GM12878 (cell line): ENCODE results near the gene MSH5. TPM values are rescaled to one million over a fixed set of nuclear protein-coding genes. Genes with fewer than 3 reads are reported as not detected.
A peak's percentile ranks its signal among the peaks of the same experiment; 100 is the strongest.

ENCODE experiments used
- ATAC-seq: fragments of 200-7000 bp; cut with Tn5 transposase; 3 replicates; pipeline ENCODE4 v1.9.1; 2020; ENCODE audit warnings: mild to moderate bottlenecking, moderate library complexity
- BruUV-seq: library from RNA; stranded (reverse); fragments of 400-500 nt; replicated peaks from 2 replicates; lab custom pipeline; 2021; lab: Mats Ljungman, UMichigan
- CTCF ChIA-PET: fragments of 300-600 bp; sonication (Branson Sonifier 250); formaldehyde crosslinking; extraction: SDS; loops from one replicate; lab custom pipeline; 2021; ENCODE audit warnings: inconsistent platforms; lab: Yijun Ruan, JAX
- POLR2A ChIA-PET: fragments of 350-600 bp; formaldehyde crosslinking; extraction: SDS; loops from one replicate; lab custom pipeline; 2021; ENCODE audit warnings: inconsistent platforms; lab: Charles Lee
- RAD21 ChIA-PET: fragments of 300-600 bp; sonication (Branson Sonifier 250); formaldehyde crosslinking; loops from one replicate; lab custom pipeline; 2023; ENCODE audit warnings: antibody characterized with exemption; ENCODE audit not compliant: unreplicated experiment; lab: Charles Lee
- SMC1A ChIA-PET: fragments of 300-600 bp; sonication (Branson Sonifier 250); formaldehyde crosslinking; loops from one replicate; lab custom pipeline; 2023; ENCODE audit not compliant: unreplicated experiment, uncharacterized antibody; lab: Charles Lee
- DNase-seq: peaks from one replicate; pipeline ENCODE4 v3.0.0-alpha.2; 2011; ENCODE audit warnings: low read depth, low spot score
- FAIRE-seq: peaks from 3 replicates; lab custom pipeline; 2011; peaks lifted over from hg19 to GRCh38; lab: Jason Lieb, UNC
- H2AFZ ChIP-seq: 2 replicates; pipeline ENCODE4 v1.6.0; 2011; ENCODE audit warnings: low read depth, low read length, control low read depth; ENCODE audit not compliant: control insufficient read depth
- H3K27ac ChIP-seq: 2 replicates; pipeline ENCODE4 v1.5.1; 2011; ENCODE audit warnings: control low read depth; ENCODE audit not compliant: control insufficient read depth, insufficient read depth
- H3K27me3 ChIP-seq, 2 experiments: replicated peaks in 1 of 2; 2 replicates each; pipeline versions ENCODE4 v1.6.0 to v1.6.1; 2011; ENCODE audit warnings: low read length in 1 of 2; ENCODE audit not compliant: control insufficient read depth in 2 of 2, insufficient read depth in 2 of 2
- H3K36me3 ChIP-seq, 2 experiments: 2 replicates each; pipeline ENCODE4 v1.5.1; 2011; ENCODE audit warnings: low read length in 1 of 2; ENCODE audit not compliant: control insufficient read depth in 2 of 2, insufficient read depth in 2 of 2
- H3K4me1 ChIP-seq: 2 replicates; pipeline ENCODE4 v1.6.1; 2011; ENCODE audit warnings: mild to moderate bottlenecking, low read length, moderate library complexity, mixed read lengths; ENCODE audit not compliant: control insufficient read depth, insufficient read depth
- H3K4me2 ChIP-seq: 2 replicates; pipeline ENCODE4 v1.6.0; 2011; ENCODE audit warnings: control low read depth; ENCODE audit not compliant: control insufficient read depth, insufficient read depth
- H3K4me3 ChIP-seq: fragments of 200-600 bp; sonication (generic); 2 replicates; pipeline ENCODE4 v1.5.1; 2016
- H3K79me2 ChIP-seq: 2 replicates; pipeline ENCODE4 v1.6.0; 2011; ENCODE audit warnings: low read length; ENCODE audit not compliant: control insufficient read depth, insufficient read depth
- H3K9ac ChIP-seq: 2 replicates; pipeline ENCODE4 v1.8.0; 2011; ENCODE audit warnings: low read length, control low read depth, mixed read lengths; ENCODE audit not compliant: control insufficient read depth, insufficient read depth
- H3K9me3 ChIP-seq: replicated peaks from 3 replicates; pipeline ENCODE4 v1.5.1; 2011; ENCODE audit warnings: mild to moderate bottlenecking, low read length; ENCODE audit not compliant: control insufficient read depth, insufficient read depth
- H4K20me1 ChIP-seq: 2 replicates; pipeline ENCODE4 v1.6.0; 2011; ENCODE audit not compliant: control insufficient read depth, insufficient read depth
- BCL11A ChIP-seq: IDR thresholded peaks from 2 replicates; pipeline ENCODE4 v1.6.1; 2011; ENCODE audit warnings: low read depth, low read length
- BHLHE40 ChIP-seq, 2 experiments: fragments of 450-650 bp in 1 of 2; IDR thresholded peaks; 2 replicates each; pipeline ENCODE4 v1.6.1; 2011 to 2017; ENCODE audit warnings: low read depth in 2 of 2, borderline replicate concordance in 1 of 2, improper control_type of control experiment in 1 of 2, low read length in 1 of 2, mild to moderate bottlenecking in 1 of 2
- CHD4 ChIP-seq: fragments of 200-600 bp; sonication (generic); IDR thresholded peaks from 2 replicates; pipeline ENCODE4 v1.6.1; 2016; ENCODE audit warnings: mild to moderate bottlenecking
- DPF2 ChIP-seq: fragments of 450-650 bp; IDR thresholded peaks from 2 replicates; pipeline ENCODE4 v1.6.1; 2017; ENCODE audit warnings: mild to moderate bottlenecking
- E2F4 ChIP-seq: IDR thresholded peaks from 2 replicates; pipeline ENCODE4 v1.6.1; 2012; ENCODE audit warnings: low read depth, low read length, improper control_type of control experiment
- FOXK2 ChIP-seq: fragments of 450-650 bp; IDR thresholded peaks from 2 replicates; pipeline ENCODE4 v1.6.1; 2017; ENCODE audit warnings: mild to moderate bottlenecking, moderate library complexity
- HDAC2 ChIP-seq: fragments of 200-600 bp; sonication (generic); IDR thresholded peaks from 2 replicates; pipeline ENCODE4 v1.6.1; 2017
- LARP7 ChIP-seq: fragments of 450-650 bp; IDR thresholded peaks from 2 replicates; pipeline ENCODE4 v1.6.1; 2017; ENCODE audit warnings: mild to moderate bottlenecking
- MEF2A ChIP-seq: IDR thresholded peaks from 2 replicates; pipeline ENCODE4 v1.6.1; 2011; ENCODE audit warnings: low read depth, mild to moderate bottlenecking, low read length, moderate library complexity; ENCODE audit not compliant: insufficient read depth
- NFYB ChIP-seq: IDR thresholded peaks from 2 replicates; pipeline ENCODE4 v1.6.1; 2011; ENCODE audit warnings: low read depth, mild to moderate bottlenecking, low read length, improper control_type of control experiment, moderate library complexity; ENCODE audit not compliant: insufficient read depth
- NR2C1 ChIP-seq: fragments of 450-650 bp; IDR thresholded peaks from 2 replicates; pipeline ENCODE4 v1.6.1; 2017; ENCODE audit warnings: antibody characterized with exemption, mild to moderate bottlenecking, moderate library complexity
- NRF1 ChIP-seq: conservative IDR thresholded peaks from 2 replicates; pipeline ENCODE4 v1.6.1; 2011; ENCODE audit warnings: mild to moderate bottlenecking, low read depth, low read length, improper control_type of control experiment
- PAX5 ChIP-seq: IDR thresholded peaks from 2 replicates; pipeline ENCODE4 v1.6.1; 2011; ENCODE audit warnings: low read depth, low read length, borderline replicate concordance
- PML ChIP-seq: IDR thresholded peaks from 2 replicates; pipeline ENCODE4 v1.6.1; 2012; ENCODE audit warnings: low read length, inconsistent platforms
- RAD21 ChIP-seq: IDR thresholded peaks from 2 replicates; pipeline ENCODE4 v1.6.1; 2011; ENCODE audit warnings: mild to moderate bottlenecking, low read depth, low read length, moderate library complexity; ENCODE audit not compliant: insufficient read depth
- SMAD5 ChIP-seq: IDR thresholded peaks from 2 replicates; pipeline ENCODE4 v1.6.1; 2016; ENCODE audit warnings: antibody characterized with exemption, low read depth
- STAT1 ChIP-seq: fragments of 450-650 bp; conservative IDR thresholded peaks from 2 replicates; pipeline ENCODE4 v1.6.1; 2014; ENCODE audit warnings: antibody characterized with exemption, mild to moderate bottlenecking
- TARDBP ChIP-seq: IDR thresholded peaks from 2 replicates; pipeline ENCODE4 v1.6.1; 2016; ENCODE audit warnings: borderline replicate concordance
- TBL1XR1 ChIP-seq: IDR thresholded peaks from 2 replicates; pipeline ENCODE4 v1.6.1; 2012; ENCODE audit warnings: low read depth, low read length, improper control_type of control experiment
- TCF3 ChIP-seq: IDR thresholded peaks from 2 replicates; pipeline ENCODE4 v1.6.1; 2012; ENCODE audit warnings: low read depth, mild to moderate bottlenecking, low read length, borderline replicate concordance; ENCODE audit not compliant: insufficient read depth
- YBX1 ChIP-seq: fragments of 450-650 bp; IDR thresholded peaks from 2 replicates; pipeline ENCODE4 v1.6.1; 2016; ENCODE audit warnings: antibody characterized with exemption
- ZZZ3 ChIP-seq: IDR thresholded peaks from 2 replicates; pipeline ENCODE4 v1.6.1; 2011; ENCODE audit warnings: low read depth; ENCODE audit not compliant: control insufficient read depth, insufficient read length
- WGBS: methylation state at CpG from one replicate; pipeline ENCODE4 v1.1.6; 2016; ENCODE audit warnings: low lambda C conversion rate; ENCODE audit not compliant: insufficient replicate concordance, insufficient coverage; ENCODE audit errors: missing lambda C conversion rate; 5-methylcytosine and 5-hydroxymethylcytosine counted together
- in situ Hi-C: fragments of 300-500 bp; cut with MboI; formaldehyde crosslinking; loops from 9 replicates; pipeline ENCODE4 v1.14.3; 2018; ENCODE audit warnings: mixed read lengths
- intact Hi-C: fragments of 100-400 bp; cut with micrococcal nuclease; formaldehyde crosslinking; loops from one replicate; pipeline ENCODE4 v1.14.2; 2022; ENCODE audit not compliant: unreplicated experiment
- polyA plus RNA-seq, 11 experiments: library from polyadenylated mRNA; depleted of rRNA in 4 of 11; unstranded in 6 of 11; stranded (reverse) in 5 of 11; fragments of >200 nt; fragmentation: Nextera tagmentation in 4 of 11; fragmentation: Illumina TruSeq in 1 of 11; extraction: Ambion mirVana in 4 of 11; extraction: Trizol in 1 of 11; gene quantifications; 1 replicate in 1 of 11; 2 replicates in 10 of 11; pipeline versions ENCODE4 v1.2.1 to v1.2.3, GENCODE V29; 2011 to 2016; ENCODE audit warnings: inconsistent platforms in 2 of 11, missing spikeins in 2 of 11, low read depth in 1 of 11
- total RNA-seq, 4 experiments: library from RNA; depleted of rRNA in 3 of 4; stranded (reverse); fragments of >200 nt in 3 of 4; fragmentation: Illumina TruSeq in 1 of 4; extraction: Trizol in 1 of 4; gene quantifications; 2 replicates each; pipeline versions ENCODE4 v1.2.1 to v1.2.3, GENCODE V29; 2013 to 2021
- TF ChIP-seq, protein P1 (sequence below): fragments of 450-650 bp; IDR thresholded peaks from 2 replicates; pipeline ENCODE4 v1.6.1; 2016; ENCODE audit warnings: mild to moderate bottlenecking

The MSH5 gene
- total and polyA plus RNA-seq, 10 of the 15 experiments (the other 5 are each of a cell fraction or from before 2014, with no cell fraction given): 9.1 to 52.7 (median 30.0) TPM

GRCh38 chr6:31729515-31729978, 10.3 kb upstream of the MSH5 start:
- H3K36me3 ChIP-seq: peaks cover 6 to 15% of the 10 kb centered on the region in 2 experiments
- whole genome bisulfite sequencing: under 1% methylated on average over 29 of the region's 29 CpGs
- BruUV-seq: no TSS peak
- no peak for TF ChIP-seq SMAD5
- TF ChIP-seq TCF3: no peak
- TF ChIP-seq NR2C1: no peak
- no peak for TF ChIP-seq NFYB
- no peak for TF ChIP-seq FOXK2
- no peak for TF ChIP-seq HDAC2
- no peak for TF ChIP-seq ZZZ3
- no peak for TF ChIP-seq TARDBP
- TF ChIP-seq YBX1: no peak
- TF ChIP-seq NRF1: no peak
- no peak for TF ChIP-seq LARP7
- no peak; the same call in 1 of the 2 replicates for TF ChIP-seq E2F4
- no peak for TF ChIP-seq PML
- TF ChIP-seq TBL1XR1: no peak
- TF ChIP-seq STAT1: 0 out of 2 replicates have a peak, but pooled peaks have one; percentile 39
- TF ChIP-seq BCL11A: no peak
- TF ChIP-seq CHD4: no peak
- TF ChIP-seq DPF2: no peak; the same call in 1 of the 2 replicates
- TF ChIP-seq RAD21: peak; percentile 90
- TF ChIP-seq, protein P1, sequence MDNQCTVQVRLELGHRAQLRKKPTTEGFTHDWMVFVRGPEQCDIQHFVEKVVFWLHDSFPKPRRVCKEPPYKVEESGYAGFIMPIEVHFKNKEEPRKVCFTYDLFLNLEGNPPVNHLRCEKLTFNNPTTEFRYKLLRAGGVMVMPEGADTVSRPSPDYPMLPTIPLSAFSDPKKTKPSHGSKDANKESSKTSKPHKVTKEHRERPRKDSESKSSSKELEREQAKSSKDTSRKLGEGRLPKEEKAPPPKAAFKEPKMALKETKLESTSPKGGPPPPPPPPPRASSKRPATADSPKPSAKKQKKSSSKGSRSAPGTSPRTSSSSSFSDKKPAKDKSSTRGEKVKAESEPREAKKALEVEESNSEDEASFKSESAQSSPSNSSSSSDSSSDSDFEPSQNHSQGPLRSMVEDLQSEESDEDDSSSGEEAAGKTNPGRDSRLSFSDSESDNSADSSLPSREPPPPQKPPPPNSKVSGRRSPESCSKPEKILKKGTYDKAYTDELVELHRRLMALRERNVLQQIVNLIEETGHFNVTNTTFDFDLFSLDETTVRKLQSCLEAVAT: peak; percentile 74; the same call in 1 of the 2 replicates
- no peak for TF ChIP-seq BHLHE40 (IDR thresholded peaks at IDR 0.05; ENCODE audit: borderline replicate concordance in 1 of 2, low read depth in 2 of 2, low read length in 1 of 2)
- TF ChIP-seq MEF2A: no peak
- TF ChIP-seq PAX5: no peak

More at GRCh38 chr6:31729515-31729978, 10.3 kb upstream of the MSH5 start:
- no peaks in the 10 kb centered on the region for H3K9me3 ChIP-seq
- in situ Hi-C loops (no loop called here), intact Hi-C loops (loop anchor here (1.0 to 2.0 kb wide), 3 partner anchors 39 to 97 kb away; partner anchors contain the start of gene HSPA1B)
- H3K4me1 ChIP-seq: peaks cover 33% of the 10 kb centered on the region
- no peaks in the 10 kb centered on the region for H3K27me3 ChIP-seq
- peak overlapping the region; percentile 25; the same call in 1 of the 2 replicates for H3K9ac ChIP-seq
- RAD21 ChIA-PET: interaction anchor here (0.7 to 3.6 kb wide), 18 partner anchors 10 to 466 kb away, joined by 3 to 44 read pairs (median 4); partner anchors contain the start of genes HSPA1A, HSPA1B, HSPA1L and LSM2
- POLR2A ChIA-PET: interaction anchor here (0.9 to 2.8 kb wide), 9 partner anchors 10 to 327 kb away, joined by 3 to 30 read pairs (median 3); partner anchors contain the start of genes HSPA1B, MSH5 and NEU1
- 0 out of 2 replicates have a peak, but pooled peaks cover 3% of the 10 kb centered on the region for H4K20me1 ChIP-seq
- H3K4me3 ChIP-seq: peak overlapping the region; percentile 78
- SMC1A ChIA-PET: interaction anchor here (0.6 to 5.3 kb wide), 13 partner anchors 9 to 107 kb away, joined by 3 to 45 read pairs (median 3); partner anchors contain the start of genes CLIC1, HSPA1A, HSPA1L and LSM2
- ATAC-seq (peak; percentile 84), DNase-seq (peak; percentile 35), FAIRE-seq (no peak)
- peak overlapping the region; percentile 13; the same call in 1 of the 2 replicates for H3K27ac ChIP-seq
- peaks cover 16% of the 10 kb centered on the region for H3K79me2 ChIP-seq
- CTCF ChIA-PET: interaction anchor here (0.6 to 15.8 kb wide), 19 partner anchors 9 to 221 kb away, joined by 3 to 208 read pairs (median 5); partner anchors contain the start of genes HSPA1B, LY6G5C, MSH5 and VARS1
- H2AFZ ChIP-seq: peak overlapping the region; percentile 29
- peak overlapping the region; percentile 98 for H3K4me2 ChIP-seq
